A549 (cell line): Measurements from ENCODE around the gene PSMB9.

Source experiments
- BHLHE40 ChIP-seq: IDR thresholded peaks from 2 replicates; pipeline ENCODE4 v1.6.1; 2012; ENCODE audit warnings: low read depth, low read length, inconsistent platforms
- TF ChIP-seq, protein P1 (sequence below): fragments of >200 bp; sonication (Bioruptor Twin); formaldehyde crosslinking; IDR thresholded peaks from 3 replicates; pipeline ENCODE4 v1.5.1; 2016
- TF ChIP-seq, protein P2 (sequence below): fragments of 250-450 bp; sonication (Bioruptor Pico); IDR thresholded peaks from 2 replicates; pipeline ENCODE4 v1.5.0; 2021; ENCODE audit warnings: mild to moderate bottlenecking, moderate library complexity, borderline replicate concordance

DNA sequence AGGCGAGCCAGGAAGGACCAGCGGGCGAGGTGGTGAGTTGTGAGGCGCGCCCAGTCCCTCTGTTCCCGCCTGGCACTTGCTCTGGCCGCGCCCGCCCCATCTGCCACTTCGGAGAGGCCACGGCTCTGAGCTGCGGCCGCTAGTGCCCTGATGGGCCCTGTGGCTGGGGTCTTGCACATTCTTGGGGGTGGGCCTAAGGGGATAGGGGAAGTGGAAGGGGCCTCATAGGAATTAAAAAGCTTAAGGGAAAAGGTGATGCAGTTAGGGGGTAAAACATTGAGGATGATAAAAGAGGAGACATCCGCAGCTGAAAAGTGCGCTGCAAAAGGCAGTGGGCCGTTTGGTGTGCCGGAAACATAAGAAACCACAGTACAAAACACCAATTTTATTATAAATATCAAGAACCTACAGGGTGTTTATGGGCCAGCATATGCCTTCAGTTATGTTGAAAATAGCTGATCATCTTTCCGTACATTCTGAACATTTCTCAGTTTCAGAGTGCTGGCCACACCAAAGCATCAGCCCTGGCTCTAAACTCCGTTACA lies 9.1 kb upstream of the PSMB9 start:
- TF ChIP-seq, protein P1, sequence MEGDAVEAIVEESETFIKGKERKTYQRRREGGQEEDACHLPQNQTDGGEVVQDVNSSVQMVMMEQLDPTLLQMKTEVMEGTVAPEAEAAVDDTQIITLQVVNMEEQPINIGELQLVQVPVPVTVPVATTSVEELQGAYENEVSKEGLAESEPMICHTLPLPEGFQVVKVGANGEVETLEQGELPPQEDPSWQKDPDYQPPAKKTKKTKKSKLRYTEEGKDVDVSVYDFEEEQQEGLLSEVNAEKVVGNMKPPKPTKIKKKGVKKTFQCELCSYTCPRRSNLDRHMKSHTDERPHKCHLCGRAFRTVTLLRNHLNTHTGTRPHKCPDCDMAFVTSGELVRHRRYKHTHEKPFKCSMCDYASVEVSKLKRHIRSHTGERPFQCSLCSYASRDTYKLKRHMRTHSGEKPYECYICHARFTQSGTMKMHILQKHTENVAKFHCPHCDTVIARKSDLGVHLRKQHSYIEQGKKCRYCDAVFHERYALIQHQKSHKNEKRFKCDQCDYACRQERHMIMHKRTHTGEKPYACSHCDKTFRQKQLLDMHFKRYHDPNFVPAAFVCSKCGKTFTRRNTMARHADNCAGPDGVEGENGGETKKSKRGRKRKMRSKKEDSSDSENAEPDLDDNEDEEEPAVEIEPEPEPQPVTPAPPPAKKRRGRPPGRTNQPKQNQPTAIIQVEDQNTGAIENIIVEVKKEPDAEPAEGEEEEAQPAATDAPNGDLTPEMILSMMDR, result no peak
- TF ChIP-seq BHLHE40, result no peak
- TF ChIP-seq, protein P2, sequence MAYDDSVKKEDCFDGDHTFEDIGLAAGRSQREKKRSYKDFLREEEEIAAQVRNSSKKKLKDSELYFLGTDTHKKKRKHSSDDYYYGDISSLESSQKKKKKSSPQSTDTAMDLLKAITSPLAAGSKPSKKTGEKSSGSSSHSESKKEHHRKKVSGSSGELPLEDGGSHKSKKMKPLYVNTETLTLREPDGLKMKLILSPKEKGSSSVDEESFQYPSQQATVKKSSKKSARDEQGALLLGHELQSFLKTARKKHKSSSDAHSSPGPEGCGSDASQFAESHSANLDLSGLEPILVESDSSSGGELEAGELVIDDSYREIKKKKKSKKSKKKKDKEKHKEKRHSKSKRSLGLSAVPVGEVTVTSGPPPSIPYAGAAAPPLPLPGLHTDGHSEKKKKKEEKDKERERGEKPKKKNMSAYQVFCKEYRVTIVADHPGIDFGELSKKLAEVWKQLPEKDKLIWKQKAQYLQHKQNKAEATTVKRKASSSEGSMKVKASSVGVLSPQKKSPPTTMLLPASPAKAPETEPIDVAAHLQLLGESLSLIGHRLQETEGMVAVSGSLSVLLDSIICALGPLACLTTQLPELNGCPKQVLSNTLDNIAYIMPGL (CRISPR knock-in tag), result no peak
